ENCODE data around the gene MED27.

Gene MED27

GRCh38 chr9:131812116-131812790, 267.4 kb downstream of the MED27 start:
- H3K4me3 ChIP-seq (ENCODE audit: low read depth, low read length), result no peak overlapping the region
- no peak for DNase-seq (ENCODE audit: low read depth)
- TF ChIP-seq, protein P1, sequence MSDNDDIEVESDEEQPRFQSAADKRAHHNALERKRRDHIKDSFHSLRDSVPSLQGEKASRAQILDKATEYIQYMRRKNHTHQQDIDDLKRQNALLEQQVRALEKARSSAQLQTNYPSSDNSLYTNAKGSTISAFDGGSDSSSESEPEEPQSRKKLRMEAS (IDR thresholded peaks at IDR 0.05; ENCODE audit: low read depth, low read length), result no peak
- TF ChIP-seq CTCF (IDR thresholded peaks at IDR 0.05; ENCODE audit: low read depth, low read length) (no peak), MYC (IDR thresholded peaks at IDR 0.05; ENCODE audit: low read depth, low read length) (no peak), POLR2A (IDR thresholded peaks at IDR 0.05; ENCODE audit: extremely low read depth, insufficient read length) (no peak)

DNA sequence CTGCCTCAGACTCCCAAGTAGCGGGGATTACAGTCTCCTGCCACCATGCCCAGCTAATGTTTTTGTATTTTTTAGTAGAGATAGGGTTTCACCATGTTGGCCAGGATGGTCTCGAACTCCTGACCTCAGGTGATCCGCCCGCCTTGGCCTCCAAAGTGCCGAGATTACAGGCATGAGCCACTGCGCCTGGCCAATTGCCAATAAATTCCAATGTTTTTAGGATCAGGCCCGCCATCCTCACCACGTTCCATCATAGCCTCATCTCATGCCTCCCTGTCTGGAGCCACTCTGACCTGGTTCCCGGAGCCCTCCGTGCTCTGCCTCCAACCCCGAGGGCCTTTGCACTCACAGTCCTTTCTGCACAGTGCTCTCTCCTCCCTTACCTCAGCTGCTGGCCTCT, 268.3 kb downstream of the MED27 start:
- DNase-seq (ENCODE audit: low read depth), result no peak
- H3K4me3 ChIP-seq (ENCODE audit: low read depth, low read length), result no peak overlapping the region
- TF ChIP-seq, protein P1 (IDR thresholded peaks at IDR 0.05; ENCODE audit: low read depth, low read length), result no peak
- TF ChIP-seq POLR2A (IDR thresholded peaks at IDR 0.05; ENCODE audit: extremely low read depth, insufficient read length) (no peak), MYC (IDR thresholded peaks at IDR 0.05; ENCODE audit: low read depth, low read length) (no peak), CTCF (IDR thresholded peaks at IDR 0.05; ENCODE audit: low read depth, low read length) (no peak)

DNA sequence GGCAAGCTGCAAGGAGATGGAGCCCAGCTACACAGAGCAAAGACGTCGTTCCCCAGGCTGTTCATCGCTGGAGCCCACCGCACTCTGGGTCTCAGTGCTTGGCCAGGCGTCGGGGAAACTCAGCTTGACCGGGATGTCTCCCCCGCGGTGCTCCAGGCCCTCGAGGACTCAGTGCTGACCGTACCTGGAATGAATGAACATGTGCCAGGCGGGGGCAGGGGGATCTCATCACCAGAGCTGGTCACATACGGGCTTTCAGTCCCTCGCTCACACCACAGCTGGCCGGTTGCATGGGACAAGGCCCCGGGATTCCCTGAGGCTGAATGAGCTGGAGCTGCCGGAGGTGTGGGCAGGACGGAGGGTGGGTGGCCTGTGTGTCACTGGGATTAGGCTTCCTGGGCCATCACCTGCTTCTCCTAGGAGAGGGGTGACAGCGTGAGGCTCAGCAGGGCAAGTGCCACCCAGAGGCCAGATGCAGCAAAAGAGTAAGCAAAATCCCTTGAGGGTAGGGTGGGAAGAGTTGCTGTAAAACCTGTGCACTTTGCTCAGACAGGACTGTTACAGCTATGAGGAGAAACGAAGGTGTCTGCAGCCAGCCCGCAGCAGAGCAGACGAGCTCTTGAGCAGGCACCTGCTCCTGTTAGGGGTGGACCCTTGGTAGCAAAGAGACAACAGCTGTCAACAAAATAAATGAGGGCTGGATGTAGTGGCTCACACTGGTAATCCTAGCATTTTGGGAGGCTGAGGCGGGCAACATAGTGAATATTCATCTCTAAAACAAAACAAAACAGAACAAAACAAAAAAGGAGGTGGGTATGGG, 269.1 kb downstream of the MED27 start:
- TF ChIP-seq, protein P1 (IDR thresholded peaks at IDR 0.05; ENCODE audit: low read depth, low read length), result no peak
- TF ChIP-seq POLR2A (IDR thresholded peaks at IDR 0.05; ENCODE audit: extremely low read depth, insufficient read length), result no peak
- peak; percentile 12 for TF ChIP-seq CTCF (IDR thresholded peaks at IDR 0.05; ENCODE audit: low read depth, low read length)
- no peak for TF ChIP-seq MYC (IDR thresholded peaks at IDR 0.05; ENCODE audit: low read depth, low read length)
- DNase-seq (ENCODE audit: low read depth), result peak; percentile 30
- no peak overlapping the region for H3K4me3 ChIP-seq (ENCODE audit: low read depth, low read length)
